Subcutaneous abdominal adipose tissue (tissue), 5 donors: ENCODE results near the gene SLC18A2.
"Not testable (repeated sequence)": the region's sequence is repeated elsewhere in the genome, so short reads cannot be mapped to it uniquely, and the experiment has no call there.

Experiments
- H3K27ac ChIP-seq: one replicate; pipeline ENCODE4 v1.7.0; 2013; ENCODE audit warnings: low read depth, mild to moderate bottlenecking, inconsistent platforms, low read length, moderate library complexity
- H3K27me3 ChIP-seq, 5 donors: one replicate each; pipeline ENCODE4 v1.7.0; 2013; ENCODE audit warnings: low read length in 5 of 5, inconsistent platforms in 1 of 5; ENCODE audit not compliant: control insufficient read depth in 5 of 5, insufficient read depth in 4 of 5
- H3K36me3 ChIP-seq, 5 donors: one replicate each; pipeline ENCODE4 v1.7.0; 2013; ENCODE audit warnings: low read length in 5 of 5; ENCODE audit not compliant: control insufficient read depth in 5 of 5, insufficient read depth in 5 of 5
- H3K4me1 ChIP-seq, 5 donors: one replicate each; pipeline ENCODE4 v1.7.0; 2013; ENCODE audit warnings: low read length in 5 of 5, mild to moderate bottlenecking in 3 of 5, moderate library complexity in 1 of 5; ENCODE audit not compliant: control insufficient read depth in 5 of 5, insufficient read depth in 5 of 5
- H3K4me3 ChIP-seq, 5 donors: one replicate each; pipeline ENCODE4 v1.7.0; 2013; ENCODE audit warnings: low read length in 5 of 5, low read depth in 1 of 5
- H3K9ac ChIP-seq, 5 donors: one replicate each; pipeline ENCODE4 v1.7.0; 2013; ENCODE audit warnings: low read length in 5 of 5, mild to moderate bottlenecking in 4 of 5, moderate library complexity in 3 of 5
- H3K9me3 ChIP-seq, 5 donors: one replicate each; pipeline ENCODE4 v1.7.0; 2013; ENCODE audit warnings: low read length in 5 of 5; ENCODE audit not compliant: control insufficient read depth in 5 of 5
- donor health status: healthy.
- donor health status: healthy.
- donor health status: healthy.
- donor health status: healthy.
- donor health status: healthy.

SLC18A2 gene

GRCh38 chr10:117272195-117273076, 31.5 kb downstream of the SLC18A2 start:
- Histone ChIP-seq H3K27ac (no peak overlapping the region), H3K9ac (no peak overlapping the region), H3K9me3 (no peaks in the 10 kb centered on the region), H3K4me3 (no peak overlapping the region), H3K27me3 (no peaks in the 10 kb centered on the region), H3K4me1 (no peaks in the 10 kb centered on the region), H3K36me3 (no peaks in the 10 kb centered on the region)

- Histone ChIP-seq H3K27me3 (no peaks in the 10 kb centered on the region), H3K4me3 (no peak overlapping the region), H3K27ac (no peak overlapping the region), H3K4me1 (no peaks in the 10 kb centered on the region), H3K9me3 (no peaks in the 10 kb centered on the region), H3K9ac (no peak overlapping the region), H3K36me3 (no peaks in the 10 kb centered on the region)
These were observed 33.1 kb downstream of the SLC18A2 start for GRCh38 chr10:117273980-117274379.

- no peak overlapping the region for H3K9ac ChIP-seq
- no peaks in the 10 kb centered on the region for H3K4me1 ChIP-seq
- H3K27me3 ChIP-seq, result no peaks in the 10 kb centered on the region
- no peaks in the 10 kb centered on the region for H3K9me3 ChIP-seq
- no peak overlapping the region for H3K27ac ChIP-seq
- no peak overlapping the region for H3K4me3 ChIP-seq
- H3K36me3 ChIP-seq, result no peaks in the 10 kb centered on the region
These were observed 33.6 kb downstream of the SLC18A2 start for GRCh38 chr10:117274509-117274908.

GRCh38 chr10:117275121-117275520, 34.2 kb downstream of the SLC18A2 start:
- no peaks in the 10 kb centered on the region for H3K27me3 ChIP-seq
- no peaks in the 10 kb centered on the region for H3K9me3 ChIP-seq
- H3K9ac ChIP-seq, result no peak overlapping the region
- H3K4me3 ChIP-seq, result no peak overlapping the region
- H3K27ac ChIP-seq, result no peak overlapping the region
- H3K4me1 ChIP-seq, result no peaks in the 10 kb centered on the region
- no peaks in the 10 kb centered on the region for H3K36me3 ChIP-seq

GRCh38 chr10:117277675-117278074, 36.8 kb downstream of the SLC18A2 start:
- Histone ChIP-seq H3K36me3 (no peaks in the 10 kb centered on the region), H3K27ac (no peak overlapping the region), H3K27me3 (no peaks in the 10 kb centered on the region), H3K9me3 (no peaks in the 10 kb centered on the region), H3K4me3 (no peak overlapping the region), H3K9ac (no peak overlapping the region), H3K4me1 (no peaks in the 10 kb centered on the region)

GRCh38 chr10:117284716-117285494, 44.0 kb downstream of the SLC18A2 start:
- no peak overlapping the region for H3K27ac ChIP-seq
- H3K27me3 ChIP-seq, result no peaks in the 10 kb centered on the region
- H3K36me3 ChIP-seq, result peaks cover 12 to 28% (median 27%) of the 10 kb centered on the region in 5 donors
- no peaks in the 10 kb centered on the region for H3K9me3 ChIP-seq
- H3K4me3 ChIP-seq, result no peak overlapping the region
- no peak overlapping the region for H3K9ac ChIP-seq
- H3K4me1 ChIP-seq, result peaks cover 0 to 10% (median 0%) of the 10 kb centered on the region in 5 donors

GRCh38 chr10:117290872-117291271, 50.0 kb downstream of the SLC18A2 start:
- H3K27ac ChIP-seq, H3K27me3 ChIP-seq: not testable (repeated sequence)

GRCh38 chr10:117294039-117294645, 53.2 kb downstream of the SLC18A2 start:
- Histone ChIP-seq H3K27ac (no peak overlapping the region), H3K27me3 (no peaks in the 10 kb centered on the region), H3K4me3 (no peak overlapping the region), H3K36me3 (peaks cover 4 to 6% (median 6%) of the 10 kb centered on the region in 5 donors), H3K9ac (no peak overlapping the region), H3K9me3 (no peaks in the 10 kb centered on the region), H3K4me1 (no peaks in the 10 kb centered on the region)

More at GRCh38 chr10:117290872-117291271, 50.0 kb downstream of the SLC18A2 start:
- H3K9me3 ChIP-seq, H3K9ac ChIP-seq, H3K4me3 ChIP-seq, H3K4me1 ChIP-seq: not testable (repeated sequence)
- H3K36me3 ChIP-seq, result peaks cover 5 to 11% (median 9%) of the 10 kb centered on the region in 5 donors

GRCh38 chr10:117294735-117295134, 53.8 kb downstream of the SLC18A2 start:
- Histone ChIP-seq H3K4me3 (no peak overlapping the region), H3K9ac (no peak overlapping the region), H3K9me3 (no peaks in the 10 kb centered on the region), H3K27ac (no peak overlapping the region), H3K4me1 (no peaks in the 10 kb centered on the region), H3K36me3 (peaks cover 0 to under 1% (median 0%) of the 10 kb centered on the region in 5 donors), H3K27me3 (no peaks in the 10 kb centered on the region)

GRCh38 chr10:117298219-117298618, 57.3 kb downstream of the SLC18A2 start:
- no peaks in the 10 kb centered on the region for H3K36me3 ChIP-seq
- H3K9ac ChIP-seq, result no peak overlapping the region
- no peaks in the 10 kb centered on the region for H3K27me3 ChIP-seq
- no peak overlapping the region for H3K4me3 ChIP-seq
- H3K4me1 ChIP-seq, result peaks cover 0 to 5% (median 0%) of the 10 kb centered on the region in 5 donors
- H3K9me3 ChIP-seq, result no peaks in the 10 kb centered on the region
- no peak overlapping the region for H3K27ac ChIP-seq
